GM06990 (cell line): ENCODE results near the gene PSD4.

ENCODE experiments used
- DNase-seq: peaks from one replicate; pipeline ENCODE4 v3.0.0-alpha.2; 2011; ENCODE audit not compliant: insufficient read length; ENCODE audit errors: extremely low read depth
- H3K27me3 ChIP-seq: replicated peaks from 2 replicates; pipeline ENCODE4 v1.6.0; 2011; ENCODE audit warnings: low read length; ENCODE audit not compliant: control insufficient read depth, insufficient read depth
- H3K36me3 ChIP-seq: 2 replicates; pipeline ENCODE4 v1.5.1; 2011; ENCODE audit warnings: low read length; ENCODE audit not compliant: control insufficient read depth, insufficient read depth
- H3K4me3 ChIP-seq: replicated peaks from 2 replicates; pipeline ENCODE4 v1.5.1; 2011; ENCODE audit warnings: low read depth, mild to moderate bottlenecking, control low read depth, low read length
- TF ChIP-seq, protein P1 (sequence below): IDR thresholded peaks from 2 replicates; pipeline ENCODE4 v1.5.1; 2011; ENCODE audit warnings: low read length, control low read depth, mild to moderate bottlenecking, inconsistent platforms; ENCODE audit not compliant: insufficient read depth, poor library complexity, severe bottlenecking

Gene PSD4

DNA sequence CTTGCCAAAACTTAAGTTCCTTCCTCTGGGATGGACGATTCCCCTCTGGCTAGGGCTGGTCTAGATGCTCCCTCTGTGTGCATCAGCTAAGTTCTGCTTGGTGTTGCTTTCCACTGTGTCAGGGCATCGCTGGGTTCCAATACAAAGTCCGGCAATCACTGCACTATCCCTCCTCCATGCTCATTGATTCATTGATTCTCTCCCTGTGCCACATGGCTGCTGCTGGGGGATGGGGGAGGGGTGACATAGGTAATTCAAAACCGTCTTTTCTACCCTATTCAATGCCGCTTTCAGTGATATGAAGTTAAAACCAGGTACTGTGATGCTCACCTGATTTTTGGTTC, 23.5 kb upstream of the PSD4 start:
- TF ChIP-seq, protein P1, sequence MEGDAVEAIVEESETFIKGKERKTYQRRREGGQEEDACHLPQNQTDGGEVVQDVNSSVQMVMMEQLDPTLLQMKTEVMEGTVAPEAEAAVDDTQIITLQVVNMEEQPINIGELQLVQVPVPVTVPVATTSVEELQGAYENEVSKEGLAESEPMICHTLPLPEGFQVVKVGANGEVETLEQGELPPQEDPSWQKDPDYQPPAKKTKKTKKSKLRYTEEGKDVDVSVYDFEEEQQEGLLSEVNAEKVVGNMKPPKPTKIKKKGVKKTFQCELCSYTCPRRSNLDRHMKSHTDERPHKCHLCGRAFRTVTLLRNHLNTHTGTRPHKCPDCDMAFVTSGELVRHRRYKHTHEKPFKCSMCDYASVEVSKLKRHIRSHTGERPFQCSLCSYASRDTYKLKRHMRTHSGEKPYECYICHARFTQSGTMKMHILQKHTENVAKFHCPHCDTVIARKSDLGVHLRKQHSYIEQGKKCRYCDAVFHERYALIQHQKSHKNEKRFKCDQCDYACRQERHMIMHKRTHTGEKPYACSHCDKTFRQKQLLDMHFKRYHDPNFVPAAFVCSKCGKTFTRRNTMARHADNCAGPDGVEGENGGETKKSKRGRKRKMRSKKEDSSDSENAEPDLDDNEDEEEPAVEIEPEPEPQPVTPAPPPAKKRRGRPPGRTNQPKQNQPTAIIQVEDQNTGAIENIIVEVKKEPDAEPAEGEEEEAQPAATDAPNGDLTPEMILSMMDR = no peak
- Histone ChIP-seq H3K36me3 (no peaks in the 10 kb centered on the region), H3K27me3 (no peaks in the 10 kb centered on the region), H3K4me3 (no peak overlapping the region)
- DNase-seq = no peak

DNA sequence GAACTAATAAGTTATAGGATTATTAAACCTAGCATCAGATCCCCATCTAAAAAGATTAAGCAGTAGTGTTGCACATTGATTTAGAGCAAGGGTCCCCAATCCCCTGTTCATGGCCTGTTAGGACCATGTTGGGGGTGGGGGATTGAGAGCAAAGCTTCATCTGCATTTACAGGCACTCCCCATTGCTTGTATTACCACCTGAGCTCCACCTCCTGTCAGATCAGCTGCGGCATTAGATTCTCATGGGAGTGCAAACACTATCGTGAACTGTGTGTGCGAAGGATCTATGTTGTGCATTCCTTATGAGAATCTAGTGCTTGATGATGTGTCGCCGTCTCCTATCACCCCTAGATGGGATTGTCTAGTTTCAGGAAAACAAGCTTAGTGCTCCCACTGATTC, 18.4 kb upstream of the PSD4 start:
- DNase-seq = no peak
- H3K36me3 ChIP-seq = no peaks in the 10 kb centered on the region
- H3K27me3 ChIP-seq = no peaks in the 10 kb centered on the region
- no peak overlapping the region for H3K4me3 ChIP-seq
- TF ChIP-seq, protein P1 = no peak

DNA sequence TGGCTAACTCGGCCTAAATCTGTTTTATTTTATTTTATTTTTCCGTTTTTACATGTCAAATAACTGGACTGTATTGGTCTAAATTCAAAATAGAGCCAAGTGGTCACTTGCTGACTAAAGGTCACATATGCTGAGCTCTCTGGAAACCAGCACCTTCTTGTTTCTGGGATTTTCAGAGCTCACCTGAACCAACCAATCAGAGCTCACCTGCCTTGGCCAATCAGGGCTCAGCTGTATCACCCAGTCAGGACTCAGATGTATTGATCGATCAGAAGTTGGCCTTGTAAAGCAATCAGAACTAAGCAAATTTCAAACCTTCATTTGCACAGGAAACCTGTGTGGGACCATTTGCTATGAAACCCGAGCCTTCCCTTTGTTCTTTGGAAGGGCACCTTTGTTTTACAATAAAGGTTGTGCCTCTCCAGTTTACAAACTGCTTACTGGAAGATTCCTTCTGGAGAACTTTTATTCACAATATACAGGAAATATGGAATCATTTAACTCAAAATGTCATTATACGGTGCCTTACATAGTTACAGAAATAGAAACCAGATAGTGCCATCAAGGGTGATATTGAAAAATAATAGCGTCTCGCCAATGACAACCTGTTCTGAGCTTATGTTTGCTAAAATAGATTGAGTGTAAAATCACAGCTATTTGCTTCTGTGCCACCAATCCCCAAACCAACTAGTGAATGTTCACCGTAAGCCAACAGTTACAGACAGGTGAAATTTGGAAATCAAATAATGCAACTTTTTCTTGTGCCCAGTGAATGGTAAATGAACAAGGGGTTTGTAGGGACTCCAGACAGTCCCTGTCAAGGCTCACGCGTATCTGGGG, 17.3 kb upstream of the PSD4 start:
- Histone ChIP-seq H3K4me3 (peak overlapping the region; percentile 50), H3K27me3 (no peaks in the 10 kb centered on the region), H3K36me3 (no peaks in the 10 kb centered on the region)
- DNase-seq = no peak
- TF ChIP-seq, protein P1 = no peak

DNA sequence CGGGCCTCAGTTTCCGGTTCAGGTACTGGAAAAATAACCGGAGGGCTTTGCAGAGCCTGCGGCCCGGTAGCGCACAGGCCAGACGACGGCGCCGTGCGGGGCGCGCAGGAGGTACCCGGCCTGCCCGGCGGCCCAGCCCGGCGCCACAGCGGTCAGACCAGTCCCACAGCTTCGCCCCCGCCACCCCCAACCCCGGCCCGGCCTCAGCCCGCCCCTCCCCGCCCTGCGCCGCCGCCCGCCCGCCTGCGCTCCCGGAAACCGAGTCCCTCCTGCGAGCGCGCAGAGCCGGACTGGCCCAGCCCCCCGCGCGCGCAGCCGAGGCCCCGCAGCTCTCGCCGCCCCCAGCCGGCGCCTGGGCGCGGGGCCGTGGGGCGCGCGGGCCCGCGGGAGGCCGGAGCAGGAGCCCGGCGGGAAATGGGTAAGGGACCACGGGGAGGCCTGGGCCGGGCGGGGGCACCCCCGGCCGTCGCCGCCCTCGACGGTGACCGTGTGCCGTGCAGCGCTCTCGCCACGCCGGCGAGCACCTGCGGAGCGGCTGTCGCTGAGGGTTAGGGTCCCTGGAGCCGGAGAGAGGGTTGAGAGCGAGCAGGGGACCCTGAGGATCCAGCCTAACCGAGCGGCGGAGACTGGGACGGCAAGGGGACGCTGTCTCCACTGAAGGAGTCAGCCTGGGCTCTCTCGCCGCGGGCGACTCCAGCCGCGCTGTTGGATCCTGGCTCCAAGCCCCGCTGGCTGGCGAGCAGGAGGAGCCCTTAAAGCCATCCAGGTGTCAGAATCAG, 16.5 kb upstream of the PSD4 start:
- H3K36me3 ChIP-seq = no peaks in the 10 kb centered on the region
- TF ChIP-seq, protein P1 = no peak
- no peaks in the 10 kb centered on the region for H3K27me3 ChIP-seq
- peak overlapping the region; percentile 55 for H3K4me3 ChIP-seq
- peak; percentile 40 for DNase-seq

DNA sequence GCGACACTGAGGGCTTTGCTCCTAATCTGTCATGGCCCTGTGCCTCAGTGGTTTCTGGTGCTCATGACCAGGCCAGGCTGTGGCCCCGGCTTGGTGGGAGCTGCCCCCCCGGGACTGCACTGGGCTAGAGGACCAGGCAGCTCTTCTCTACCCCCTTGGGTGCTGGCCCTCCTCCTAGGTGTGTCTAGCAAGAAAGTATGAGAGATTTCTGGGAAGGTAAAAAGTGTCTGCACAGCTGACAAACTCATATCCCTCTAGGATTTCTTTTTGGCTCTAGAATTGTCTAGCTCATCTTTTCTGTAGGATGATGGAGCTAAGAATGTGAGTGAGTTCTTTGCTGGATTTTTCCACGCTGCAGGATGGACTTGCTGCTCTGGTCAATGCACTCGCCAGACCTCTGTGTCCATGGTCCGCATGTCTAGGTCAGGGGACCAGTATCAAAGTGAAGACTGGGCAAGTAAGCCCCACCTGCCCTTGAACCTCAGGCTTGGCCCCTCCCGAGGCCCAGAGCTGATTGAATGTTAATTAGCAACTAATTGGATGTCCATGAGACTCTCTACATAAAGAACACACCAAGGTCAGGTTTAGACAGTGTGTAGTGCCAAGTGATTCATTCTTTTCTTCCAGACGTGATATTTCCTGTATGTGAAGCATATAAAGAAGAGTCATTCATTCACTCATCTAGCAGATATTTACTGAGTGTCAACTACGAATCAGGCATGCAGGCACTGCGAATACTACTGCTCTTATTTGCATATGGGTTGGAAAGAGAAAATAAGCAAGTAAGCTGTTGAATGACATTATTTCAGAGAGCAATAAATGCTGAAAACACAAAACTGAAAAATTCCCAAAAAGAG, 15.6 kb upstream of the PSD4 start:
- Histone ChIP-seq H3K36me3 (no peaks in the 10 kb centered on the region), H3K4me3 (peak overlapping the region; percentile 55), H3K27me3 (no peaks in the 10 kb centered on the region)
- DNase-seq = no peak
- TF ChIP-seq, protein P1 = no peak
